K562 (cell line): ENCODE data around the gene EFHC1. TPM values are rescaled to one million over a fixed set of nuclear protein-coding genes. Genes with fewer than 3 reads are reported as not detected.

Experiments used
- ATAC-seq: fragments of 200-7000 bp; cut with Tn5 transposase; 3 replicates; pipeline ENCODE4 v1.9.1; 2020; ENCODE audit warnings: moderate library complexity
- BruUV-seq: library from RNA; stranded (reverse); fragments of 400-500 nt; replicated peaks from 2 replicates; lab custom pipeline; 2021; lab: Mats Ljungman, UMichigan
- CTCF ChIA-PET: fragments of 300-600 bp; formaldehyde crosslinking; extraction: SDS; loops from one replicate; lab custom pipeline; 2021; ENCODE audit warnings: low intra/inter-chr PET ratio; lab: Yijun Ruan, JAX
- POLR2A ChIA-PET: fragments of 300-600, 350-650 bp; sonication (Branson Sonifier 250); formaldehyde crosslinking; extraction: SDS; loops from one replicate; lab custom pipeline; 2021; ENCODE audit warnings: antibody characterized with exemption, inconsistent platforms; lab: Yijun Ruan, JAX
- DNase-seq, 4 experiments: peaks; one replicate each; pipeline versions ENCODE4 v3.0.0 to v3.0.0-alpha.2; 2011 to 2018; ENCODE audit warnings: low spot score in 3 of 4, mixed read lengths in 3 of 4; ENCODE audit errors: extremely low read depth in 1 of 4
- FAIRE-seq: peaks from 2 replicates; lab custom pipeline; 2011; peaks lifted over from hg19 to GRCh38; lab: Jason Lieb, UNC
- H2AFZ ChIP-seq: 2 replicates; pipeline ENCODE4 v1.6.0; 2011; ENCODE audit warnings: low read depth, low read length, control low read depth, inconsistent platforms
- H3K27ac ChIP-seq: fragments of 200-600 bp; 3 replicates; pipeline ENCODE4 v1.8.0; 2011; ENCODE audit warnings: low read depth, mild to moderate bottlenecking, control low read depth, inconsistent platforms, low read length, moderate library complexity, mixed read lengths; ENCODE audit errors: extremely low read depth
- H3K27me3 ChIP-seq, 2 experiments: fragments of 300-600 bp in 1 of 2; 2 replicates in 1 of 2; 3 replicates in 1 of 2; pipeline versions ENCODE4 v1.6.0 to v1.8.0; 2011; ENCODE audit warnings: inconsistent platforms in 2 of 2, low read length in 2 of 2, mild to moderate bottlenecking in 1 of 2, mixed read lengths in 1 of 2, moderate library complexity in 1 of 2; ENCODE audit not compliant: control insufficient read depth in 2 of 2, insufficient read depth in 2 of 2
- H3K36me3 ChIP-seq: fragments of 300-600 bp; 3 replicates; pipeline ENCODE4 v1.8.0; 2011; ENCODE audit warnings: mild to moderate bottlenecking, low read length, inconsistent platforms; ENCODE audit not compliant: control insufficient read depth, insufficient read depth
- H3K4me1 ChIP-seq, 2 experiments: fragments of 200-600 bp in 1 of 2; replicated peaks in 1 of 2; 2 replicates in 1 of 2; 3 replicates in 1 of 2; pipeline versions ENCODE4 v1.5.1 to v1.8.0; 2011; ENCODE audit warnings: inconsistent platforms in 2 of 2, low read length in 2 of 2, mild to moderate bottlenecking in 1 of 2, mixed read lengths in 1 of 2, moderate library complexity in 1 of 2; ENCODE audit not compliant: control insufficient read depth in 2 of 2, insufficient read depth in 2 of 2
- H3K4me2 ChIP-seq: 2 replicates; pipeline ENCODE4 v1.6.1; 2011; ENCODE audit warnings: low read length, control low read depth, inconsistent platforms, mixed read lengths; ENCODE audit not compliant: insufficient read depth
- H3K4me3 ChIP-seq: fragments of 200-600 bp; sonication (generic), shearing (Covaris generic); 2 replicates; pipeline ENCODE4 v1.5.1; 2016; ENCODE audit warnings: control low read depth, inconsistent platforms
- H3K79me2 ChIP-seq: fragments of 200-600 bp; 3 replicates; pipeline ENCODE4 v1.8.0; 2011; ENCODE audit warnings: low read length, inconsistent platforms; ENCODE audit not compliant: control insufficient read depth, insufficient read depth
- H3K9ac ChIP-seq, 2 experiments: 2 replicates each; pipeline versions ENCODE4 v1.6.0 to v1.6.1; 2011; ENCODE audit warnings: low read depth in 2 of 2, low read length in 2 of 2, control low read depth in 1 of 2, inconsistent platforms in 1 of 2, mild to moderate bottlenecking in 1 of 2, mixed read lengths in 1 of 2; ENCODE audit not compliant: insufficient read depth in 1 of 2
- H3K9me1 ChIP-seq: one replicate; pipeline ENCODE4 v1.6.0; 2011; ENCODE audit warnings: inconsistent platforms, mild to moderate bottlenecking, low read length, moderate library complexity; ENCODE audit not compliant: control insufficient read depth, insufficient read depth
- H3K9me3 ChIP-seq: replicated peaks from 2 replicates; pipeline ENCODE4 v1.5.1; 2011; ENCODE audit warnings: low read depth, low read length, inconsistent platforms; ENCODE audit not compliant: control insufficient read depth, insufficient read depth
- H4K20me1 ChIP-seq: replicated peaks from 2 replicates; pipeline ENCODE4 v1.6.1; 2011; ENCODE audit warnings: low read length, inconsistent platforms, mixed read lengths; ENCODE audit not compliant: control insufficient read depth, insufficient read depth
- BHLHE40 ChIP-seq: IDR thresholded peaks from 2 replicates; pipeline ENCODE4 v1.6.1; 2011; ENCODE audit warnings: low read length, improper control_type of control experiment
- FIP1L1 ChIP-seq: fragments of 200-400 bp; formaldehyde crosslinking; IDR thresholded peaks from 2 replicates; pipeline ENCODE4 v1.6.1; 2018; ENCODE audit warnings: mild to moderate bottlenecking, low read depth, low read length; ENCODE audit not compliant: poor library complexity, severe bottlenecking
- HDAC6 ChIP-seq: IDR thresholded peaks from 2 replicates; pipeline ENCODE4 v1.6.1; 2012; ENCODE audit warnings: low read depth, mild to moderate bottlenecking, control low read depth, inconsistent platforms, low read length, moderate library complexity
- NELFE ChIP-seq: IDR thresholded peaks from 2 replicates; pipeline ENCODE4 v1.6.1; 2011; ENCODE audit warnings: mild to moderate bottlenecking; ENCODE audit not compliant: insufficient read depth, insufficient read length
- NFIX ChIP-seq: fragments of 250-450 bp; sonication (Bioruptor Pico); IDR thresholded peaks from 2 replicates; pipeline ENCODE4 v1.4.0; 2020; ENCODE audit warnings: low read depth, mild to moderate bottlenecking, moderate library complexity
- PTTG1 ChIP-seq: fragments of 450-650 bp; IDR thresholded peaks from 2 replicates; pipeline ENCODE4 v1.6.1; 2016; ENCODE audit warnings: low read depth, mild to moderate bottlenecking, missing genetic modification characterization, missing compliant biosample characterization
- SMARCE1 ChIP-seq: fragments of 450-650 bp; IDR thresholded peaks from 2 replicates; pipeline ENCODE4 v1.7.1; 2016; ENCODE audit warnings: mild to moderate bottlenecking
- SMC3 ChIP-seq: conservative IDR thresholded peaks from 2 replicates; pipeline ENCODE4 v1.6.1; 2011; ENCODE audit warnings: low read depth, low read length, improper control_type of control experiment; ENCODE audit not compliant: insufficient read depth
- SRSF9 ChIP-seq: fragments of 200-400 bp; formaldehyde crosslinking; IDR thresholded peaks from 2 replicates; pipeline ENCODE4 v1.6.1; 2017; ENCODE audit warnings: low read depth, low read length, borderline replicate concordance
- TAF1 ChIP-seq: IDR thresholded peaks from 2 replicates; pipeline ENCODE4 v1.6.1; 2011; ENCODE audit warnings: mild to moderate bottlenecking, low read length, moderate library complexity; ENCODE audit not compliant: insufficient read depth, control insufficient read depth, severe bottlenecking; ENCODE audit errors: extremely low read depth
- TFAM ChIP-seq: fragments of 250-450 bp; sonication (Bioruptor Pico); conservative IDR thresholded peaks from 2 replicates; pipeline ENCODE4 v1.5.0; 2021; ENCODE audit warnings: mild to moderate bottlenecking, moderate library complexity
- ZKSCAN8 ChIP-seq: fragments of 200-800 bp; sonication (Bioruptor generic); IDR thresholded peaks from 2 replicates; pipeline ENCODE4 v1.6.1; 2016; ENCODE audit warnings: missing genetic modification characterization, missing compliant biosample characterization
- ZNF140 ChIP-seq: fragments of 250-450 bp; sonication (Bioruptor Pico); IDR thresholded peaks from 2 replicates; pipeline ENCODE4 v1.8.0; 2021; ENCODE audit warnings: moderate library complexity, mild to moderate bottlenecking, inconsistent platforms
- ZNF57 ChIP-seq: fragments of 450-650 bp; formaldehyde crosslinking; IDR thresholded peaks from 2 replicates; pipeline ENCODE4 v1.4.0; 2020; ENCODE audit warnings: mild to moderate bottlenecking, moderate library complexity
- WGBS: fragments of 100-300 bp; shearing (Covaris generic); methylation state at CpG from one replicate; pipeline ENCODE4 v1.1.6; 2016; ENCODE audit warnings: low coverage, mixed read lengths; ENCODE audit not compliant: insufficient coverage; ENCODE audit errors: missing lambda C conversion rate; 5-methylcytosine and 5-hydroxymethylcytosine counted together
- in situ Hi-C: fragments of 300-500 bp; cut with MboI; formaldehyde crosslinking; loops from 4 replicates; pipeline ENCODE4 v1.15.0; 2018; ENCODE audit warnings: inconsistent platforms, mixed read lengths
- intact Hi-C: fragments of 100-400 bp; cut with micrococcal nuclease; formaldehyde crosslinking; loops from 2 replicates; pipeline ENCODE4 v1.14.2; 2022
- polyA plus RNA-seq, 8 experiments: library from polyadenylated mRNA; depleted of rRNA in 4 of 8; stranded (reverse) in 5 of 8; unstranded in 3 of 8; fragments of >200 nt; fragmentation: Nextera tagmentation in 2 of 8; fragmentation: Illumina TruSeq in 1 of 8; extraction: Ambion mirVana in 2 of 8; extraction: Trizol in 1 of 8; gene quantifications; 2 replicates each; pipeline versions ENCODE4 v1.2.1 to v1.2.3, GENCODE V29; 2011 to 2014; ENCODE audit warnings: inconsistent platforms in 1 of 8, missing spikeins in 1 of 8
- total RNA-seq, 7 experiments: library from RNA; depleted of rRNA in 6 of 7; stranded (reverse); fragments of >200 nt in 6 of 7; fragmentation: Illumina TruSeq in 2 of 7; extraction: Trizol in 2 of 7; gene quantifications; 2 replicates each; pipeline versions ENCODE4 v1.2.1 to v1.2.3, GENCODE V29; 2011 to 2021; ENCODE audit warnings: low replicate concordance in 1 of 7
- TF ChIP-seq, protein P1 (sequence below): fragments of 450-650 bp; formaldehyde crosslinking; IDR thresholded peaks from 2 replicates; pipeline ENCODE4 v1.4.0; 2020; ENCODE audit warnings: mild to moderate bottlenecking
- TF ChIP-seq, protein P2 (sequence below), 3 experiments: IDR thresholded peaks in 2 of 3; conservative IDR thresholded peaks in 1 of 3; 2 replicates each; pipeline ENCODE4 v1.5.1; 2011 to 2012; ENCODE audit warnings: low read length in 3 of 3, mild to moderate bottlenecking in 3 of 3, control low read depth in 2 of 3, improper control_type of control experiment in 1 of 3, inconsistent platforms in 1 of 3, low read depth in 1 of 3, mixed read lengths in 1 of 3, moderate library complexity in 1 of 3; ENCODE audit not compliant: insufficient read depth in 2 of 3

The EFHC1 gene
- total and polyA plus RNA-seq, 9 of the 15 experiments (the other 6 are each of a cell fraction or from before 2014, with no cell fraction given), result 9.5 to 31.0 (median 14.9) TPM

DNA sequence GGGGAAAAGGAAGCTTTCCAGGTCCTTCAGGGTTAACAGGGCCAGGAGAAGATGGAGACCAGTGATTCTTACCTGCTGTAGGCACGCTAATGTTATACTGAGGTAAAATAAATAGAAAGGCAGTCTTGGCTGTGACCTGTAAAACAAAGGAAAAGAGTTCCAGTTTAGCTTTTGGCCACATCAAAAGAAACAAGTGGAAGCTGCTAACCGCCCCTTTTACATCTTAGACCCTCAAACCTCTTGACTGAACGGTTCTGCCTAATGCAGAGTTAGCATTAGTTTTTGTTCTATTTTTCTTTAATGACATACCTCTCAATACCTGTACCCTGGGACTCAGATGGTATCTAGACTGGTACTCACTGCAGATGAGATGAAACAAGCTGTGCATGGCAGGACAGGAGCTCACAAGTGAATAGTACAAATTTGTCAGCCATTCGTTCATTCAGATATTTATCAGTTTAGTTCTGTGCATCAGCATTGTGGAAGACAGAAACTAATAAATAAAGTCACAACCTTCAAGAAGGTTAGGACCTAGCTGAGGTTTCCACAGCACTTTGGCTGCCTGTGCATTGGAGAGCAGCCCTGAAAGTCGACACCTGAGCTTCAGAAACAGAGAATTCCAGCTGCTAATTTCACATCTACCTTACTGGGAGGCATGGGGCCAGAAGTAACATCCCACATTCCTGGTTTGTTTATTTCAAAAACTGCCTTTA is 115.7 kb downstream of the EFHC1 start:
- FAIRE-seq (no peak), DNase-seq (no peak)
- no peaks in the 10 kb centered on the region for H3K9me1 ChIP-seq
- WGBS, result 73% methylated on average over 5 of the region's 5 CpGs
- no peak overlapping the region for H2AFZ ChIP-seq
- POLR2A ChIA-PET, result interaction anchor here (0.7 to 1.6 kb wide), 3 partner anchors 14 to 37 kb away, joined by 3 read pairs; no protein-coding TSS in a partner anchor
- H3K9me3 ChIP-seq, result no peaks in the 10 kb centered on the region
- CTCF ChIA-PET, result no interaction called here
- TF ChIP-seq ZNF140 (no peak), HDAC6 (no peak), BHLHE40 (no peak), SRSF9 (no peak), NELFE (no peak), TAF1 (no peak), SMC3 (no peak), SMARCE1 (no peak), ZNF57 (CRISPR knock-in tag) (no peak), PTTG1 (no peak), TFAM (no peak), FIP1L1 (no peak), ZKSCAN8 (CRISPR knock-in tag) (no peak), NFIX (CRISPR knock-in tag) (no peak)
- TF ChIP-seq, protein P1, sequence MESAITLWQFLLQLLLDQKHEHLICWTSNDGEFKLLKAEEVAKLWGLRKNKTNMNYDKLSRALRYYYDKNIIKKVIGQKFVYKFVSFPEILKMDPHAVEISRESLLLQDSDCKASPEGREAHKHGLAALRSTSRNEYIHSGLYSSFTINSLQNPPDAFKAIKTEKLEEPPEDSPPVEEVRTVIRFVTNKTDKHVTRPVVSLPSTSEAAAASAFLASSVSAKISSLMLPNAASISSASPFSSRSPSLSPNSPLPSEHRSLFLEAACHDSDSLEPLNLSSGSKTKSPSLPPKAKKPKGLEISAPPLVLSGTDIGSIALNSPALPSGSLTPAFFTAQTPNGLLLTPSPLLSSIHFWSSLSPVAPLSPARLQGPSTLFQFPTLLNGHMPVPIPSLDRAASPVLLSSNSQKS (CRISPR knock-in tag), result no peak
- TF ChIP-seq, protein P2, sequence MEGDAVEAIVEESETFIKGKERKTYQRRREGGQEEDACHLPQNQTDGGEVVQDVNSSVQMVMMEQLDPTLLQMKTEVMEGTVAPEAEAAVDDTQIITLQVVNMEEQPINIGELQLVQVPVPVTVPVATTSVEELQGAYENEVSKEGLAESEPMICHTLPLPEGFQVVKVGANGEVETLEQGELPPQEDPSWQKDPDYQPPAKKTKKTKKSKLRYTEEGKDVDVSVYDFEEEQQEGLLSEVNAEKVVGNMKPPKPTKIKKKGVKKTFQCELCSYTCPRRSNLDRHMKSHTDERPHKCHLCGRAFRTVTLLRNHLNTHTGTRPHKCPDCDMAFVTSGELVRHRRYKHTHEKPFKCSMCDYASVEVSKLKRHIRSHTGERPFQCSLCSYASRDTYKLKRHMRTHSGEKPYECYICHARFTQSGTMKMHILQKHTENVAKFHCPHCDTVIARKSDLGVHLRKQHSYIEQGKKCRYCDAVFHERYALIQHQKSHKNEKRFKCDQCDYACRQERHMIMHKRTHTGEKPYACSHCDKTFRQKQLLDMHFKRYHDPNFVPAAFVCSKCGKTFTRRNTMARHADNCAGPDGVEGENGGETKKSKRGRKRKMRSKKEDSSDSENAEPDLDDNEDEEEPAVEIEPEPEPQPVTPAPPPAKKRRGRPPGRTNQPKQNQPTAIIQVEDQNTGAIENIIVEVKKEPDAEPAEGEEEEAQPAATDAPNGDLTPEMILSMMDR (IDR thresholded peaks at IDR 0.05 in 2 of 3, conservative IDR thresholded peaks at IDR 0.05 in 1 of 3; ENCODE audit: insufficient read depth in 2 of 3, low read depth in 1 of 3, low read length in 3 of 3), result no peak
- TF ChIP-seq, all 486 proteins: peak for 0
- no peak overlapping the region for H3K4me3 ChIP-seq
- H3K4me2 ChIP-seq, result no peak overlapping the region
- in situ Hi-C loops (no loop called here), intact Hi-C loops (no loop called here)
- no peaks in the 10 kb centered on the region for H3K27me3 ChIP-seq
- no peaks in the 10 kb centered on the region for H4K20me1 ChIP-seq
- H3K36me3 ChIP-seq, result peaks cover 9% of the 10 kb centered on the region; the same call in 1 of the 3 replicates
- H3K4me1 ChIP-seq, result peaks cover 7 to 25% of the 10 kb centered on the region in 2 experiments; a peak in 4 of 5 replicates
- no peak overlapping the region for H3K27ac ChIP-seq
- no peak for ATAC-seq
- BruUV-seq, result no TSS peak
- no peak overlapping the region for H3K9ac ChIP-seq
- peaks cover 24% of the 10 kb centered on the region; the same call in 2 of the 3 replicates for H3K79me2 ChIP-seq
